ENCODE data around the gene ANO10. TPM values are rescaled to one million over a fixed set of nuclear protein-coding genes. Genes with fewer than 3 reads are reported as not detected.

Gene ANO10
- total and polyA plus RNA-seq, 8 donors: 30.3 to 52.2 (median 35.4) TPM

DNA sequence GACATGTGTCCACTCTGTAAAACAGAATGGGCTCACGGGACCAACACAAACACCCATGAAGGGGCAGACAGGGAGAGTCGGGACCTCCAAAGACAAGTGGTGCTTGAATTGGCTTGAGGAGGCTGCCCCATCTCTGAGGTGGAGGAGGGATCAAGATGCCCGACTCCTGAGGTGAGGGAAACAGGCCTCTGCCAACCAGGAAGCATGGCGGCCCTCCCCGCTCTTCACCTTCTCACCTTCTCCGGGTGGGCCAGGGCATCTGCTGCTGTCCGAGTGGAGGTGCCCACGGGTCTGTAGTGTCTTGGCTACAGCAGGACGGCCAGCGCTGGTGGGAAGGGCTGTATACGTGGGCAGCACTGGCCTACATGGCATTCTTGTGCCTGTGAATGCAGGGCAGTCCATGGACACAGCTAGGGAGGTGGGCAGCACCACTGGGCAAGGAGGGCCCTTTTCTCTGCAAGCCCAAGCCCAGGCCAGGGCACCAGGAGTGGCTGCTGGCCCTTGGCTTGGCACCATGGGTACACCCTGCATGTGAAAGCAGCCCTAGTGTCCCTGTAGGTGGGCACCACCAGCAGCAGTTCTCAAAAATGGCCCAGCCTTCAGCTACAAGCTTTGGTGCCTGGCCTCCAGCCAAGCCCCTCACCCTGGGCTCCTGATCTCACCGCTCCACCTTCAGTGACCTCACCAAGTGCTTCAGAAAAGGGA is 256.1 kb downstream of the ANO10 start:
- TF ChIP-seq, protein P1, sequence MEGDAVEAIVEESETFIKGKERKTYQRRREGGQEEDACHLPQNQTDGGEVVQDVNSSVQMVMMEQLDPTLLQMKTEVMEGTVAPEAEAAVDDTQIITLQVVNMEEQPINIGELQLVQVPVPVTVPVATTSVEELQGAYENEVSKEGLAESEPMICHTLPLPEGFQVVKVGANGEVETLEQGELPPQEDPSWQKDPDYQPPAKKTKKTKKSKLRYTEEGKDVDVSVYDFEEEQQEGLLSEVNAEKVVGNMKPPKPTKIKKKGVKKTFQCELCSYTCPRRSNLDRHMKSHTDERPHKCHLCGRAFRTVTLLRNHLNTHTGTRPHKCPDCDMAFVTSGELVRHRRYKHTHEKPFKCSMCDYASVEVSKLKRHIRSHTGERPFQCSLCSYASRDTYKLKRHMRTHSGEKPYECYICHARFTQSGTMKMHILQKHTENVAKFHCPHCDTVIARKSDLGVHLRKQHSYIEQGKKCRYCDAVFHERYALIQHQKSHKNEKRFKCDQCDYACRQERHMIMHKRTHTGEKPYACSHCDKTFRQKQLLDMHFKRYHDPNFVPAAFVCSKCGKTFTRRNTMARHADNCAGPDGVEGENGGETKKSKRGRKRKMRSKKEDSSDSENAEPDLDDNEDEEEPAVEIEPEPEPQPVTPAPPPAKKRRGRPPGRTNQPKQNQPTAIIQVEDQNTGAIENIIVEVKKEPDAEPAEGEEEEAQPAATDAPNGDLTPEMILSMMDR (IDR thresholded peaks at IDR 0.05): no peak
- Histone ChIP-seq H3K4me3 (no peak overlapping the region), H3K27me3 (no peaks in the 10 kb centered on the region), H3K4me1 (peaks cover 0 to 14% of the 10 kb centered on the region in 2 donors), H3K27ac (no peak overlapping the region), H3K9me3 (no peaks in the 10 kb centered on the region), H3K36me3 (peaks cover 0 to 22% of the 10 kb centered on the region in 2 donors)
- intact Hi-C loops (cut with DNase I): no loop called here
- ATAC-seq: no peak
- no peak for DNase-seq

DNA sequence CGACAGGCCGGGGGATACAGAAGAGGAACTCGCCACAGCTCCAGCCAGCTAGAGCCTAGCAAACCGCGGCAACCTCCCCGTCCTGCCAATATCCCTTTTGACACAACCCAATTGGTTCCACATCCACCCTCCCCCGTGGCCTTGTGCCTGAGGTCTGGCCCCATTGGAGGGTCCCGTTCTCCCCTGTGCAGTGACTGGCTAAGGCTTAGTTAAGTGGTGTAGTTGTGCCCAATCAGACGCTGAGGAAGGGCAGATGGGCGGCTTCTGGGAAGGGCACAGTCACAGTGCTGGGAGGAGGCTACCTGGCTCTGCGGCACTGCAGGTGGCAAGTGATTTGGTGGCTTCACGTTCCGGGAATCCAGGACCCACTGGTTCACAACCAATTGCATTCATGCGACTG is 256.9 kb downstream of the ANO10 start:
- no peak for DNase-seq
- H3K27ac ChIP-seq: no peak overlapping the region

DNA sequence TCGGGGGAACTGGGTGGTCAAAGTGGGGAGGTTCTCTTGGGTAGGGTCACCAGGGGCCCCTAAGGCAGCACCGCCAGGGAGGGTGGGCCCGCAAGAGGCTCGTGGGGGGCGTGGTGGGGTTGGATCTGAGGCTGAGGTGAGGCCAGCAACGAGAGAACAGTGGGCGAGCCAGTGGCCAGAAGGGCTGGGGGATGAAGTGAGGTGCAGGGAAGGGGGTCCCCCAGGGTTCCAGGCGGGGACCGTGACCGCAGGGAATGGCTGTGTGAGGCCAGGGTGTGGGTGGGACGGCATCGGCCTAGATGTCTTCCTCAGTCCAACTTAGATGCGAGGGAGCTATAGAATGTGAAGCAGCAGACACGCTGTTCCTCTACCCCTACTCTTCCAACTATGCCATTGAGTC is 257.3 kb downstream of the ANO10 start:
- H3K9me3 ChIP-seq: no peaks in the 10 kb centered on the region
- ATAC-seq (no peak), DNase-seq (no peak)
- no peak overlapping the region for H3K4me3 ChIP-seq
- TF ChIP-seq, protein P1 (IDR thresholded peaks at IDR 0.05): no peak
- H3K27me3 ChIP-seq: no peaks in the 10 kb centered on the region
- intact Hi-C loops (cut with DNase I): no loop called here
- H3K4me1 ChIP-seq: peaks cover 0 to 2% of the 10 kb centered on the region in 2 donors
- H3K36me3 ChIP-seq: peaks cover 0 to 22% of the 10 kb centered on the region in 2 donors
- H3K27ac ChIP-seq: no peak overlapping the region

More for the DNA sequence above, 256.9 kb downstream of the ANO10 start:
- TF ChIP-seq, protein P1 (IDR thresholded peaks at IDR 0.05): no peak
- H3K9me3 ChIP-seq: no peaks in the 10 kb centered on the region
- no peaks in the 10 kb centered on the region for H3K27me3 ChIP-seq
- ATAC-seq: no peak
- no peak overlapping the region for H3K4me3 ChIP-seq
- peaks cover 0 to 22% of the 10 kb centered on the region in 2 donors for H3K36me3 ChIP-seq
- intact Hi-C loops (cut with DNase I): no loop called here
- H3K4me1 ChIP-seq: peaks cover 0 to 6% of the 10 kb centered on the region in 2 donors

DNA sequence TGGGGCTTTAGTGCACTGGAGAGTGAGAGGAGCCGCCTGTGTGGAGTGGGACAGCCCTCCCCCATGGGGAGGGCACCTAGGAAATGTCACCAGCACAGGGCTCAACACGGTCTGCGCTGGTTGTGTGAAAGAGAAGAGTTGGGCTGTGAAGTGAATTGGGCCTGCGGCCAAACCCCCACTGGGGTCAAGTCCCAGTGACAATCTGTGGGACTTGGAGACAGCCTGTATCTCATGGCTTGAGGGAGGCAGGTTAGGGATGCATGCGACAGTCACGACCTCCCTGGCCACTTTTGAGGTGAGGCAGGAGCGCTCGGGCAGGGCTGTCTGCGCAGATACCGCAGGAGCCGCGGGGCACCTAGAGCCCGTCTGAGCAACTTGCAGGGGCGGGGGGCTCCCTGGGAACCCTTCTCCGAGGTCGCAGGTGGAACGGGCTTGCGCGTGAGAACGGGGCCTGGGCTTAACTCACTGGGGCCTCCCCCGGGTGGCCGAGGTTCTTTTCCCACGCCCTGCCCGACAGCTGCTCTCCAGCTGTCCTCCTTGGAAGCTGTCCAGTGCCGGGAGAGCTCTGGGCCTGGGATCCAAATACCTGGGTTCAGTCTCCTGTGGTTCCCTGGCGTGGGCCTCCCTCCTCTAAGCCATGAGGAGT is 258.1 kb downstream of the ANO10 start:
- TF ChIP-seq, protein P1 (IDR thresholded peaks at IDR 0.05): no peak
- Histone ChIP-seq H3K4me3 (no peak overlapping the region), H3K36me3 (peaks cover 0 to 22% of the 10 kb centered on the region in 2 donors), H3K27me3 (no peaks in the 10 kb centered on the region), H3K4me1 (no peaks in the 10 kb centered on the region), H3K27ac (no peak overlapping the region), H3K9me3 (no peaks in the 10 kb centered on the region)
- peak in 2 of 4 donors; percentile 40 to 72 for DNase-seq
- no peak for ATAC-seq
- intact Hi-C loops (cut with DNase I): no loop called here

DNA sequence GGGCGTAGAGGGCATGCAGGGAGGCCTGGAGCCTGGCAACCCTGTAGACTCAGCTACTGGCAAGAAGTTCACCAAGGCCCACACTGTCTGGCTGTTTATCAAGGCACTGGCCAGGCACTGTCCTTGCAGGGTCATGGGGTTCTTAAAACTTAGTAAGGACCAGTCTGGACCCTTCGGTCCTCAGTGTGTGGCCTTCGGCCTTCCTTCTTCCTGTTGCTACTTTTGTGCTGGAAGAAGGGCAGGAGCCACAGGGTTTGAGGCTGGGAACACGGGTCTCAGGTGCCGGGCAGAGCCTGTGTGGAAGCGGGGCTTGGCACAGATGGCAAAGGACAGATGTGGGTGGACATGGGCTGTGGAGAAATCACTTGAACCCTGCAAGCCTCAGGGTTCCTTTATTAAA is 258.9 kb downstream of the ANO10 start:
- H3K27me3 ChIP-seq: no peaks in the 10 kb centered on the region
- H3K4me3 ChIP-seq: no peak overlapping the region
- no peaks in the 10 kb centered on the region for H3K9me3 ChIP-seq
- no peaks in the 10 kb centered on the region for H3K4me1 ChIP-seq
- H3K36me3 ChIP-seq: peaks cover 0 to 22% of the 10 kb centered on the region in 2 donors
- H3K27ac ChIP-seq: no peak overlapping the region
- intact Hi-C loops (cut with DNase I): no loop called here
- TF ChIP-seq, protein P1 (IDR thresholded peaks at IDR 0.05): no peak
- ATAC-seq: no peak
- DNase-seq: no peak

All from left lung (tissue), 10 donors.